ENCODE data around the gene MEI1. TPM values are rescaled to one million over a fixed set of nuclear protein-coding genes. Genes with fewer than 3 reads are reported as not detected.

The MEI1 gene
- total RNA-seq, 1 experiment from 2014 or later: 0.20 TPM

DNA sequence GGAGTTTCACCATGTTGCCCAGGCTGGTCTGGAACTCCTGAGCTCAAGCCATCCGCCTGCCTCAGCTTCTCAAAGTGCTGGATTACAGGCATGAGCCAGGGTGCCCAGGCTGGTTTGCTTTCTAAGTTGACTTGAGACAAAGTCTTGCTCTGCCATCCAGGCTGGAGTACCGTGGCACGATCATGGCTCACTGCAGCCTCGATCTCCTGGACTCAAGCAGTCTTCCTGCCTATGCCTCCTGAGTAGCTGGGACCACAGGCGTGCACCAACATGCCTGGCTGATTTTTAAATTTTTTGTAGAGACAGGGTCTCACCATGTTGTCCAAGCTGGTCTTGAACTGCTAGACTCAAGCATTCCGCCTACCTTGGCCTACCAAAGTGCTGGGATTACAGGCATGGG is 41.6 kb upstream of the MEI1 start:
- Histone ChIP-seq H3K9ac (ENCODE audit: extremely low read depth, insufficient read length, low read length) (no peak overlapping the region), H4K8ac (replicated peaks; ENCODE audit: insufficient read length, low read depth, low read length) (no peak overlapping the region), H2BK12ac (ENCODE audit: insufficient read length, low read depth, low read length) (no peak overlapping the region), H3K23ac (ENCODE audit: insufficient read length, low read depth, low read length) (no peak overlapping the region), H2BK120ac (ENCODE audit: low read depth, low read length, poor library complexity, severe bottlenecking) (no peak overlapping the region), H3K18ac (ENCODE audit: insufficient read length, low read depth, low read length) (no peak overlapping the region), H3K27ac (ENCODE audit: insufficient read length, low read depth, low read length) (no peak overlapping the region), H3K9me3 (ENCODE audit: control insufficient read depth, low read depth, low read length) (no peaks in the 10 kb centered on the region), H3K4ac (ENCODE audit: low read depth, low read length) (no peak overlapping the region), H4K5ac (ENCODE audit: insufficient read length, low read depth, low read length) (no peak overlapping the region), H3K79me1 (ENCODE audit: insufficient read depth, low read depth, low read length, poor library complexity, severe bottlenecking) (no peaks in the 10 kb centered on the region), H2BK20ac (ENCODE audit: low read depth, low read length, poor library complexity, severe bottlenecking) (no peak overlapping the region), H3T11ph (ENCODE audit: low read length) (no peak overlapping the region), H3K79me2 (ENCODE audit: insufficient read depth, low read length) (no peaks in the 10 kb centered on the region), H2BK5ac (ENCODE audit: insufficient read length, low read length) (no peak overlapping the region), H2AFZ (ENCODE audit: low read length) (no peak overlapping the region), H2AK5ac (ENCODE audit: insufficient read length, low read length) (no peak overlapping the region), H3K56ac (ENCODE audit: insufficient read length, low read depth, low read length) (no peak overlapping the region), H3K27me3 (ENCODE audit: insufficient read depth, low read length) (no peaks in the 10 kb centered on the region), H3K4me1 (ENCODE audit: insufficient read depth, low read length) (no peaks in the 10 kb centered on the region), H3K14ac (ENCODE audit: insufficient read depth, low read length) (no peak overlapping the region), H2BK15ac (ENCODE audit: low read depth, low read length) (no peak overlapping the region), H3K4me2 (ENCODE audit: insufficient read depth, insufficient read length, low read length) (no peak overlapping the region), H4K91ac (ENCODE audit: insufficient read length, low read depth, low read length) (no peak overlapping the region), H4K20me1 (ENCODE audit: control insufficient read depth, insufficient read depth, insufficient read length) (peaks cover 3% of the 10 kb centered on the region), H3K23me2 (ENCODE audit: insufficient read length, low read depth, low read length, poor library complexity, severe bottlenecking) (no peaks in the 10 kb centered on the region)
- peaks cover 51 to 92% (median 89%) of the 10 kb centered on the region in 3 experiments for H3K36me3 Mint-ChIP-seq (ENCODE audit: insufficient read depth in 1 of 3, low read depth in 3 of 3)
- H3K9me3 Mint-ChIP-seq: no peaks in the 10 kb centered on the region
- no peaks in the 10 kb centered on the region for H3K4me1 Mint-ChIP-seq
- no peak overlapping the region for H3K4me3 Mint-ChIP-seq
- no CpG with 5 or more reads among the region's 6 CpGs for WGBS (ENCODE audit: extremely low coverage, insufficient read length, low lambda C conversion rate)
- no peak for DNase-seq
- no peak overlapping the region for H3K27ac Mint-ChIP-seq
- TF ChIP-seq, protein P1, sequence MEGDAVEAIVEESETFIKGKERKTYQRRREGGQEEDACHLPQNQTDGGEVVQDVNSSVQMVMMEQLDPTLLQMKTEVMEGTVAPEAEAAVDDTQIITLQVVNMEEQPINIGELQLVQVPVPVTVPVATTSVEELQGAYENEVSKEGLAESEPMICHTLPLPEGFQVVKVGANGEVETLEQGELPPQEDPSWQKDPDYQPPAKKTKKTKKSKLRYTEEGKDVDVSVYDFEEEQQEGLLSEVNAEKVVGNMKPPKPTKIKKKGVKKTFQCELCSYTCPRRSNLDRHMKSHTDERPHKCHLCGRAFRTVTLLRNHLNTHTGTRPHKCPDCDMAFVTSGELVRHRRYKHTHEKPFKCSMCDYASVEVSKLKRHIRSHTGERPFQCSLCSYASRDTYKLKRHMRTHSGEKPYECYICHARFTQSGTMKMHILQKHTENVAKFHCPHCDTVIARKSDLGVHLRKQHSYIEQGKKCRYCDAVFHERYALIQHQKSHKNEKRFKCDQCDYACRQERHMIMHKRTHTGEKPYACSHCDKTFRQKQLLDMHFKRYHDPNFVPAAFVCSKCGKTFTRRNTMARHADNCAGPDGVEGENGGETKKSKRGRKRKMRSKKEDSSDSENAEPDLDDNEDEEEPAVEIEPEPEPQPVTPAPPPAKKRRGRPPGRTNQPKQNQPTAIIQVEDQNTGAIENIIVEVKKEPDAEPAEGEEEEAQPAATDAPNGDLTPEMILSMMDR (conservative IDR thresholded peaks at IDR 0.05): no peak
- H3K27me3 Mint-ChIP-seq (ENCODE audit: low read depth): no peaks in the 10 kb centered on the region

Data from H9 (cell line).